ENCODE results near the gene CCL23. TPM values are rescaled to one million over a fixed set of nuclear protein-coding genes. Genes with fewer than 3 reads are reported as not detected.

The CCL23 gene, protein sequence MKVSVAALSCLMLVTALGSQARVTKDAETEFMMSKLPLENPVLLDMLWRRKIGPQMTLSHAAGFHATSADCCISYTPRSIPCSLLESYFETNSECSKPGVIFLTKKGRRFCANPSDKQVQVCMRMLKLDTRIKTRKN
- total RNA-seq: not detected in 2 replicates

DNA sequence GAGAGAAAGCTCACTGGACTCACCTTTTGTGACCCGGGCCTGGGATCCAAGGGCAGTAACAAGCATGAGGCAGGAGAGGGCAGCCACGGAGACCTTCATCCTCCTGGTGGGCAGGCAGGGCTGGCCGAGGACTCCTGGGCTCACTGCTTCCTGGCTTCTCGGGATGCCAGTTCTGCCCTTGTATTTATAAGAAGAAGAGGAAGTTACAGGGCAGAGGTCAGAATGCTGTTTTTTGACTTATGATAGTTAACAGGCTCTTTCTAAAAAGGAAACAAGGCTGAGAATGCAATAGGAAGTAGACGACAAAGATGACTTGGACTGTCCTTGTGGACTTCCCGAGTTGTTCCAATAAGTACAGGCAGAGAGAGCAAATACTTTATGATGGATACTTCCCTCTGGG, at the start of gene CCL23:
Gene CCL23 (minus strand): TSS at position 174 of the 400 bp plus-strand sequence. CDS start 75 bp downstream, at position 99.

DNA sequence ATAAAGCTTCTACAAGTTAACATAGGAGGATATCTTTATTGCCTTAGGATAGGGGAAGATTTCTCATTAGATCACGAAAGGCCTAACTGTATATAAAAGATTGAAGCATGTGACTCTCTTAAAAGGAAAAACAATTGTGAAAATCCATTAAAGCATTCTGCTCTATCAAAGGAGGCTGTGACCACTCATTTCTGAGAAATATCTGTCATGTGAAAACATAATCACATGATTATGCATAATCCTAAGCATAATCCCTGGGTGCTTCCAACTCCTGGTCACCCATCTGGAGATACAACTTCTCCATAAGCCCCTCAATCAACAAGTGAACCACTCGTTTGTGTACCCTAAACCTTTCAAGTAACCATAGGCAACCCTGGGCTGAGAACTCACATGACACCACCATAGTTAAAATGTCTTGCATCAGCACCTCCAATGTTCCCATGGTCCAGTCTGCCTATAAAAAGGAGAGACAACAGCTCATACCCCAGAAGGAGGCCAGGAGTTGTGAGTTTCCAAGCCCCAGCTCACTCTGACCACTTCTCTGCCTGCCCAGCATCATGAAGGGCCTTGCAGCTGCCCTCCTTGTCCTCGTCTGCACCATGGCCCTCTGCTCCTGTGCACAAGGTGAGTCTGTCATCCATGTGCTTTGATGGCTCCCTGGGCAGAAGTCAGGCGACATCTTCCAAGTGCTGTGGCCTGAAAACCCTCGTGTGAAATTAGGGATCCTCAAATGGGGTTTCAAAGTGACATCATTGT, 46.2 kb upstream of the CCL23 start, which contains the start of gene CCL18:
Gene CCL18 (plus strand): TSS at position 487 of the 756 bp plus-strand sequence. CDS start 71 bp downstream, at position 558.

DNA sequence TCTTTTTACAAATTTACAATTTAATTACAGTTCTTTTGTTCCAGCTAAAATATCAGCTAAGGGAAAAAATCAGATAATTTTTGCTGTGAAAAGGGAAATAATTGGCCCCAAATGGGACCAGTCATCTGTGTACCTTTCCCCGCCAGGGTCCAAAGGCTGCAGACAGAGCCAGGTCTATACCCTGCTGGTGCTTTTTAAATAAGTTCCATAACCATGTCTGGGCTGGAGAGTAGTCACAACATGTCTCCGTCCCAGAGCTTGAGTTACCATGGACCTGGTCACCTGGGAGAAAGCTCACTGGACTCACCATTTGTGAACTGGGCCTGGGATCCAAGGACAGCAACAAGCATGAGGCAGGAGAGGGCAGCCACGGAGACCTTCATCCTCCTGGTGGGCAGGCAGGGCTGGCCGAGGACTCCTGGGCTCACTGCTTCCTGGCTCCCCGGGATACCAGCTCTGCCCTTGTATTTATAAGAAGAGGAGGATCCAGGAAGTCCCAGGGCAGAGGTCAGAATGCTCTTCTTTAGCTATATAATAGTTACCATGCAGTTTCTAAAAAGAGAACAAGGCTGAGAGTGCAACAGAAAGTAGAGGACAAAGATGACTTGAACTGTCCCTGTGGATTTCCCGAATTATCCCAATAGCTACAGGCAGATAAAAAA, 16.5 kb downstream of the CCL23 start, which contains the start of gene CCL15:
Gene CCL15 (minus strand): TSS at position 444 of the 662 bp plus-strand sequence. CDS start 61 bp downstream, at position 383.

GRCh38 chr17:35986643-35987042, 31.1 kb downstream of the CCL23 start, which contains the start of gene CCL14:
Gene CCL14, minus strand, starts transcription at chr17:35986729. Its CDS starts 80 bp downstream, at chr17:35986649.

DNA sequence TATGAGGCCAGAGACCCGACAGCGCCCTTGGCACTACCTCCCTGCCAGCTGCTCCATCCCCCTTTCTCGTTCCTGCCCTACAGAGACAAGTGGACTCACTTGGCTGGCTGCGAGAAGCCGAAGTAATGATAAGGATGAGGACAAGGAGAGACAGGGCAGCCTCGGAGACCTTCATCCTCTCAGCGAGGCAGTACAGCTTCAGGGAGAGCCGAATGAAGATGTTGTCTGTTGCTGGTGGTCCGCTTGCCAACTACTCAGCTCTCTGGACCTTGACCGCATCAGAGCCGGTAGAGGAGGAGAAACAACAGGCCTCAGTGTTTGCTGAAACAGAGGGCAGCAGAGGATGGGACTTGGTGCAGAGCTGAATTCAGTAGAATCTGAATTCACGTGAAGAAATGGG, 36.5 kb downstream of the CCL23 start, which contains the start of gene CCL16:
Gene CCL16 (minus strand): TSS at position 252 of the 400 bp plus-strand sequence. CDS start 77 bp downstream, at position 175.

Other genes starting within 250 kb of the CCL23 start
- gene MMP28, start 222.3 kb downstream of the CCL23 start, total RNA-seq: 0.67 and 2.2 TPM in 2 replicates
- 25.9 and 32.3 TPM in 2 replicates for gene TAF15, start 208.5 kb downstream of the CCL23 start, total RNA-seq
- gene HEATR9, start 149.1 kb downstream of the CCL23 start, total RNA-seq: not detected in 2 replicates
- gene CCL5, start 137.6 kb downstream of the CCL23 start, total RNA-seq: not detected in 2 replicates
- gene RDM1, start 87.2 kb downstream of the CCL23 start, total RNA-seq: 1.5 and 6.7 TPM in 2 replicates
- not detected in 2 replicates for gene LYZL6, start 74.3 kb downstream of the CCL23 start, total RNA-seq
- not detected in 2 replicates for gene CCL16, start 36.5 kb downstream of the CCL23 start, total RNA-seq
- gene CCL14, start 31.2 kb downstream of the CCL23 start, total RNA-seq: not detected in 2 replicates
- not detected in 2 replicates for gene CCL15, start 16.4 kb downstream of the CCL23 start, total RNA-seq
- gene CCL18, start 46.3 kb upstream of the CCL23 start, total RNA-seq: not detected in 2 replicates
- not detected in 2 replicates for gene CCL3, start 72.2 kb upstream of the CCL23 start, total RNA-seq
- gene CCL4, start 85.9 kb upstream of the CCL23 start, total RNA-seq: not detected in 2 replicates
- gene TBC1D3B, start 158.7 kb upstream of the CCL23 start, total RNA-seq: not detected in 2 replicates
- not detected in 2 replicates for gene CCL3L1, start 178.8 kb upstream of the CCL23 start, total RNA-seq
- 0.59 TPM in 1 of 2 replicates, not detected in the other for gene CCL4L2, start 193.1 kb upstream of the CCL23 start, total RNA-seq
- gene TBC1D3I, start 246.6 kb upstream of the CCL23 start, total RNA-seq: under 0.01 TPM in 1 of 2 replicates, not detected in the other

Measured in bronchus fibroblast of lung (primary cell).